K562 (cell line): ENCODE measurements around the gene SERTAD1. TPM values are rescaled to one million over a fixed set of nuclear protein-coding genes. Genes with fewer than 3 reads are reported as not detected.

ENCODE experiments used
- HLTF ChIP-seq: fragments of 450-650 bp; IDR thresholded peaks from 2 replicates; pipeline ENCODE4 v1.6.1; 2016
- HMG20A ChIP-seq: fragments of 450-650 bp; formaldehyde crosslinking; conservative IDR thresholded peaks from 2 replicates; pipeline ENCODE4 v1.4.0; 2020; ENCODE audit warnings: mild to moderate bottlenecking, mixed read lengths
- HOXB6 ChIP-seq: fragments of 250-450 bp; sonication (Bioruptor Pico); IDR thresholded peaks from 2 replicates; pipeline ENCODE4 v1.5.1; 2022; ENCODE audit warnings: mild to moderate bottlenecking, borderline replicate concordance
- MXD1 ChIP-seq: fragments of 250-450 bp; sonication (Bioruptor Pico); IDR thresholded peaks from 2 replicates; pipeline ENCODE4 v1.8.0; 2021; ENCODE audit warnings: borderline replicate concordance, mild to moderate bottlenecking, moderate library complexity; ENCODE audit not compliant: poor library complexity, severe bottlenecking
- PHF8 ChIP-seq: fragments of 200-600 bp; sonication (generic); IDR thresholded peaks from 2 replicates; pipeline ENCODE4 v1.6.1; 2012; ENCODE audit warnings: mixed run types, mild to moderate bottlenecking, inconsistent platforms, low read length, moderate library complexity, borderline replicate concordance
- PTTG1 ChIP-seq: fragments of 450-650 bp; IDR thresholded peaks from 2 replicates; pipeline ENCODE4 v1.6.1; 2016; ENCODE audit warnings: low read depth, mild to moderate bottlenecking, missing genetic modification characterization, missing compliant biosample characterization
- SP1 ChIP-seq: sonication (generic); formaldehyde crosslinking; IDR thresholded peaks from 2 replicates; pipeline ENCODE4 v1.8.1; 2022; ENCODE audit warnings: mild to moderate bottlenecking, missing genetic modification reagents
- TRIM28 ChIP-seq: fragments of 450-650 bp; IDR thresholded peaks from 2 replicates; pipeline ENCODE4 v1.6.1; 2017
- ZBTB1 ChIP-seq: sonication (generic); formaldehyde crosslinking; IDR thresholded peaks from 2 replicates; pipeline ENCODE4 v1.8.1; 2023; ENCODE audit warnings: missing genetic modification reagents, low read depth, mild to moderate bottlenecking, borderline replicate concordance
- ZBTB43 ChIP-seq: sonication (generic); formaldehyde crosslinking; IDR thresholded peaks from 2 replicates; pipeline ENCODE4 v1.8.0; 2023; ENCODE audit warnings: mild to moderate bottlenecking, missing genetic modification reagents
- ZBTB8A ChIP-seq: fragments of 450-650 bp; IDR thresholded peaks from 2 replicates; pipeline ENCODE4 v1.6.1; 2018; ENCODE audit warnings: mild to moderate bottlenecking, moderate library complexity; ENCODE audit not compliant: partially characterized antibody
- ZNF75A ChIP-seq: fragments of 450-650 bp; formaldehyde crosslinking; IDR thresholded peaks from 2 replicates; pipeline ENCODE4 v1.4.0; 2020; ENCODE audit warnings: mild to moderate bottlenecking
- polyA plus RNA-seq, 8 experiments: library from polyadenylated mRNA; depleted of rRNA in 4 of 8; stranded (reverse) in 5 of 8; unstranded in 3 of 8; fragments of >200 nt; fragmentation: Nextera tagmentation in 2 of 8; fragmentation: Illumina TruSeq in 1 of 8; extraction: Ambion mirVana in 2 of 8; extraction: Trizol in 1 of 8; gene quantifications; 2 replicates each; pipeline versions ENCODE4 v1.2.1 to v1.2.3, GENCODE V29; 2011 to 2014; ENCODE audit warnings: inconsistent platforms in 1 of 8, missing spikeins in 1 of 8
- total RNA-seq, 7 experiments: library from RNA; depleted of rRNA in 6 of 7; stranded (reverse); fragments of >200 nt in 6 of 7; fragmentation: Illumina TruSeq in 2 of 7; extraction: Trizol in 2 of 7; gene quantifications; 2 replicates each; pipeline versions ENCODE4 v1.2.1 to v1.2.3, GENCODE V29; 2011 to 2021; ENCODE audit warnings: low replicate concordance in 1 of 7
- TF ChIP-seq, protein P1 (sequence below): fragments of 250-450 bp; sonication (Bioruptor Pico); IDR thresholded peaks from 2 replicates; pipeline ENCODE4 v1.9.0; 2021; ENCODE audit warnings: mild to moderate bottlenecking, inconsistent platforms
- TF ChIP-seq, protein P2 (sequence below): sonication (generic); formaldehyde crosslinking; IDR thresholded peaks from 2 replicates; pipeline ENCODE4 v1.8.1; 2022; ENCODE audit warnings: missing genetic modification reagents
- TF ChIP-seq, protein P3 (sequence below): sonication (generic); formaldehyde crosslinking; IDR thresholded peaks from 2 replicates; pipeline ENCODE4 v1.8.0; 2022; ENCODE audit warnings: missing genetic modification reagents, mild to moderate bottlenecking, borderline replicate concordance
- TF ChIP-seq, protein P4 (sequence below): fragments of 450-650 bp; IDR thresholded peaks from 2 replicates; pipeline ENCODE4 v1.7.1; 2018; ENCODE audit warnings: mild to moderate bottlenecking, low read depth; ENCODE audit not compliant: partially characterized antibody

The SERTAD1 gene
- total and polyA plus RNA-seq, 9 of the 15 experiments (the other 6 are each of a cell fraction or from before 2014, with no cell fraction given), result 0.15 to 8.7 (median 4.9) TPM

- TF ChIP-seq MXD1 (CRISPR knock-in tag), result no peak
- no peak for TF ChIP-seq TRIM28
- peak; percentile 80; the same call in 1 of the 2 replicates for TF ChIP-seq ZBTB1 (CRISPR knock-in tag)
- peak; percentile 88 for TF ChIP-seq PHF8
- TF ChIP-seq PTTG1 (tag), result no peak
- TF ChIP-seq HOXB6 (CRISPR knock-in tag), result no peak
- TF ChIP-seq HLTF, result no peak; the same call in 1 of the 2 replicates
- TF ChIP-seq, protein P1, sequence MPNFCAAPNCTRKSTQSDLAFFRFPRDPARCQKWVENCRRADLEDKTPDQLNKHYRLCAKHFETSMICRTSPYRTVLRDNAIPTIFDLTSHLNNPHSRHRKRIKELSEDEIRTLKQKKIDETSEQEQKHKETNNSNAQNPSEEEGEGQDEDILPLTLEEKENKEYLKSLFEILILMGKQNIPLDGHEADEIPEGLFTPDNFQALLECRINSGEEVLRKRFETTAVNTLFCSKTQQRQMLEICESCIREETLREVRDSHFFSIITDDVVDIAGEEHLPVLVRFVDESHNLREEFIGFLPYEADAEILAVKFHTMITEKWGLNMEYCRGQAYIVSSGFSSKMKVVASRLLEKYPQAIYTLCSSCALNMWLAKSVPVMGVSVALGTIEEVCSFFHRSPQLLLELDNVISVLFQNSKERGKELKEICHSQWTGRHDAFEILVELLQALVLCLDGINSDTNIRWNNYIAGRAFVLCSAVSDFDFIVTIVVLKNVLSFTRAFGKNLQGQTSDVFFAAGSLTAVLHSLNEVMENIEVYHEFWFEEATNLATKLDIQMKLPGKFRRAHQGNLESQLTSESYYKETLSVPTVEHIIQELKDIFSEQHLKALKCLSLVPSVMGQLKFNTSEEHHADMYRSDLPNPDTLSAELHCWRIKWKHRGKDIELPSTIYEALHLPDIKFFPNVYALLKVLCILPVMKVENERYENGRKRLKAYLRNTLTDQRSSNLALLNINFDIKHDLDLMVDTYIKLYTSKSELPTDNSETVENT, result 0 out of 2 replicates have a peak, but pooled peaks have one; percentile 60
- TF ChIP-seq, protein P2, sequence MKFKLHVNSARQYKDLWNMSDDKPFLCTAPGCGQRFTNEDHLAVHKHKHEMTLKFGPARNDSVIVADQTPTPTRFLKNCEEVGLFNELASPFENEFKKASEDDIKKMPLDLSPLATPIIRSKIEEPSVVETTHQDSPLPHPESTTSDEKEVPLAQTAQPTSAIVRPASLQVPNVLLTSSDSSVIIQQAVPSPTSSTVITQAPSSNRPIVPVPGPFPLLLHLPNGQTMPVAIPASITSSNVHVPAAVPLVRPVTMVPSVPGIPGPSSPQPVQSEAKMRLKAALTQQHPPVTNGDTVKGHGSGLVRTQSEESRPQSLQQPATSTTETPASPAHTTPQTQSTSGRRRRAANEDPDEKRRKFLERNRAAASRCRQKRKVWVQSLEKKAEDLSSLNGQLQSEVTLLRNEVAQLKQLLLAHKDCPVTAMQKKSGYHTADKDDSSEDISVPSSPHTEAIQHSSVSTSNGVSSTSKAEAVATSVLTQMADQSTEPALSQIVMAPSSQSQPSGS (CRISPR knock-in tag), result no peak
- no peak for TF ChIP-seq HMG20A (CRISPR knock-in tag)
- TF ChIP-seq ZBTB8A, result no peak
- TF ChIP-seq, protein P3, sequence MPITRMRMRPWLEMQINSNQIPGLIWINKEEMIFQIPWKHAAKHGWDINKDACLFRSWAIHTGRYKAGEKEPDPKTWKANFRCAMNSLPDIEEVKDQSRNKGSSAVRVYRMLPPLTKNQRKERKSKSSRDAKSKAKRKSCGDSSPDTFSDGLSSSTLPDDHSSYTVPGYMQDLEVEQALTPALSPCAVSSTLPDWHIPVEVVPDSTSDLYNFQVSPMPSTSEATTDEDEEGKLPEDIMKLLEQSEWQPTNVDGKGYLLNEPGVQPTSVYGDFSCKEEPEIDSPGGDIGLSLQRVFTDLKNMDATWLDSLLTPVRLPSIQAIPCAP (CRISPR knock-in tag), result no peak
- TF ChIP-seq ZBTB43 (CRISPR knock-in tag), result peak; percentile 56; the same call in 1 of the 2 replicates
- TF ChIP-seq ZNF75A (CRISPR knock-in tag), result no peak
- peak; percentile 88 for TF ChIP-seq SP1 (CRISPR knock-in tag)
- TF ChIP-seq, protein P4, sequence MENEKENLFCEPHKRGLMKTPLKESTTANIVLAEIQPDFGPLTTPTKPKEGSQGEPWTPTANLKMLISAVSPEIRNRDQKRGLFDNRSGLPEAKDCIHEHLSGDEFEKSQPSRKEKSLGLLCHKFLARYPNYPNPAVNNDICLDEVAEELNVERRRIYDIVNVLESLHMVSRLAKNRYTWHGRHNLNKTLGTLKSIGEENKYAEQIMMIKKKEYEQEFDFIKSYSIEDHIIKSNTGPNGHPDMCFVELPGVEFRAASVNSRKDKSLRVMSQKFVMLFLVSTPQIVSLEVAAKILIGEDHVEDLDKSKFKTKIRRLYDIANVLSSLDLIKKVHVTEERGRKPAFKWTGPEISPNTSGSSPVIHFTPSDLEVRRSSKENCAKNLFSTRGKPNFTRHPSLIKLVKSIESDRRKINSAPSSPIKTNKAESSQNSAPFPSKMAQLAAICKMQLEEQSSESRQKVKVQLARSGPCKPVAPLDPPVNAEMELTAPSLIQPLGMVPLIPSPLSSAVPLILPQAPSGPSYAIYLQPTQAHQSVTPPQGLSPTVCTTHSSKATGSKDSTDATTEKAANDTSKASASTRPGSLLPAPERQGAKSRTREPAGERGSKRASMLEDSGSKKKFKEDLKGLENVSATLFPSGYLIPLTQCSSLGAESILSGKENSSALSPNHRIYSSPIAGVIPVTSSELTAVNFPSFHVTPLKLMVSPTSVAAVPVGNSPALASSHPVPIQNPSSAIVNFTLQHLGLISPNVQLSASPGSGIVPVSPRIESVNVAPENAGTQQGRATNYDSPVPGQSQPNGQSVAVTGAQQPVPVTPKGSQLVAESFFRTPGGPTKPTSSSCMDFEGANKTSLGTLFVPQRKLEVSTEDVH, result no peak
These were observed 4.7 kb downstream of the SERTAD1 start (continued) for GRCh38 chr19:40420766-40421765.
